ENCODE measurements around the gene ZNF213.

Gene ZNF213

GRCh38 chr16:3190949-3191353, 56.1 kb downstream of the ZNF213 start:
- Histone ChIP-seq H3K27ac (no peak overlapping the region), H3K9ac (ENCODE audit: insufficient read length) (peak overlapping the region; percentile 34), H3K4me3 (peak overlapping the region; percentile 98), H3K36me3 (ENCODE audit: insufficient read depth, low read length) (no peaks in the 10 kb centered on the region), H3K9me3 (ENCODE audit: low read depth, low read length) (no peaks in the 10 kb centered on the region)
- no peak for DNase-seq (ENCODE audit: low read depth, low spot score)
- TF ChIP-seq POLR2AphosphoS5 (IDR thresholded peaks at IDR 0.05; ENCODE audit: borderline replicate concordance, low read depth, low read length) = no peak
- TF ChIP-seq EZH2 (IDR thresholded peaks at IDR 0.05) = no peak
- TF ChIP-seq FOXP2 (optimal IDR thresholded peaks at IDR 0.05; ENCODE audit: control extremely low read depth, extremely low read length, insufficient read depth) = no peak

Measured in SK-N-MC (cell line).